ENCODE measurements around the gene ANAPC7. TPM values are rescaled to one million over a fixed set of nuclear protein-coding genes. Genes with fewer than 3 reads are reported as not detected.
A peak's percentile ranks its signal among the peaks of the same experiment; 100 is the strongest.

ANAPC7 gene
- total and polyA plus RNA-seq, 9 of the 15 experiments (the other 6 are each of a cell fraction or from before 2014, with no cell fraction given): 46.7 to 158 (median 109) TPM

- TF ChIP-seq CTCF (IDR thresholded peaks at IDR 0.05 in 2 of 3, conservative IDR thresholded peaks at IDR 0.05 in 1 of 3; ENCODE audit: insufficient read depth in 2 of 3, low read depth in 1 of 3, low read length in 3 of 3): peak; percentile 61 to 71 (median 66)
- no peak for TF ChIP-seq KHSRP (IDR thresholded peaks at IDR 0.05)
- 0 out of 2 replicates have a peak, but pooled peaks have one; percentile 35 for TF ChIP-seq SMC3 (conservative IDR thresholded peaks at IDR 0.05; ENCODE audit: insufficient read depth, low read depth, low read length)
- no peak for TF ChIP-seq ASH1L (IDR thresholded peaks at IDR 0.05; ENCODE audit: borderline replicate concordance, low read depth, partially characterized antibody)
- TF ChIP-seq RFX1 (IDR thresholded peaks at IDR 0.05): peak; percentile 29; the same call in 1 of the 2 replicates
- TF ChIP-seq MYC (IDR thresholded peaks at IDR 0.05; ENCODE audit: low read depth, low read length): 0 out of 2 replicates have a peak, but pooled peaks have one; percentile 16
- TF ChIP-seq MYC (CRISPR knock-in tag; IDR thresholded peaks at IDR 0.05; ENCODE audit: borderline replicate concordance, low read depth): no peak
- no peak for TF ChIP-seq ZNF217 (CRISPR knock-in tag; IDR thresholded peaks at IDR 0.05)
- TF ChIP-seq BRF2 (IDR thresholded peaks at IDR 0.05; ENCODE audit: borderline replicate concordance, insufficient read depth, insufficient read length): no peak
- no peak for TF ChIP-seq HDAC2 (IDR thresholded peaks at IDR 0.05)
- TF ChIP-seq ZNF589 (CRISPR knock-in tag; IDR thresholded peaks at IDR 0.05; ENCODE audit: low read depth): no peak
- TF ChIP-seq AFF1 (IDR thresholded peaks at IDR 0.05; ENCODE audit: low read depth in 1 of 2, partially characterized antibody in 2 of 2): no peak
- no peak for TF ChIP-seq BRD9 (IDR thresholded peaks at IDR 0.05; ENCODE audit: low read depth, partially characterized antibody)
- no peak for TF ChIP-seq MLX (CRISPR knock-in tag; conservative IDR thresholded peaks at IDR 0.05)
- no peak for TF ChIP-seq ZNF41 (CRISPR knock-in tag; conservative IDR thresholded peaks at IDR 0.05)
- no peak for TF ChIP-seq ZKSCAN1 (IDR thresholded peaks at IDR 0.05; ENCODE audit: low read depth, low read length)
- TF ChIP-seq ZNF778 (CRISPR knock-in tag; IDR thresholded peaks at IDR 0.05): no peak
- TF ChIP-seq ZFX (CRISPR knock-in tag; IDR thresholded peaks at IDR 0.05): no peak
- TF ChIP-seq CREB3L1 (IDR thresholded peaks at IDR 0.05; ENCODE audit: borderline replicate concordance, low read depth): no peak
- TF ChIP-seq ZNF644 (tag; IDR thresholded peaks at IDR 0.05; ENCODE audit: low read depth): no peak
These were observed 48.4 kb downstream of the ANAPC7 start (continued) for GRCh38 chr12:110355073-110355472.
